Measurements from ENCODE around the gene TTLL10.

DNA sequence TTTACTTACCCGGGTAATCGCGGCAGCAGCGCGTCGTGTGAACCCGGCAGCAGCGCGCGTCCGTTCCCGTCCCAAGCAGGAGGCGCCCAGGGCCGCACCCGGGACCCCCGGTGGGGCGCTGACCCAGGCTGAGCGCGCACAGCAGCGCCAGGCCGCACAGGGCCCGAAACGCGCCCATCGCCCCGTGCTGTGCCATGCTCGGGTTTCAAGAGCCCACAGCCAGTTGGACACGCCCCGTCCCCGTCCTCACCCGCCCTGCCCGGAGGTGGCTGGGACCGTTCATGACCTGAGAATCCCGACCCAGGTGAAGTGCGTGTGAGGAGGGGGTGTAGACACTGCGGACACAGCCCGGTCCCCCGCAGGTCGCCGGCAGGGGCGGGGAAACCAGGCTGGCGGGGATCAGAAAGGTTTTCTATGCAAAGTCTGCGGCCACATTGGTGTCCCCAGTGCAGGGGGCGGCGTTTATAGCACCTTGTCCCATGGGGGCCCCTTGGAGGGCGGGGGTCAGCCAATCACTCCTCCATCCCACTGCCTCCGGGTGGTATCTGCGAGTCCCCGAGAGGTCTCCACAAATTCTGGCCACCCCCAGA lies 32.8 kb downstream of the TTLL10 start, which contains the start of gene TNFRSF18:
- TF ChIP-seq CEBPB (IDR thresholded peaks at IDR 0.05), result no peak
- TF ChIP-seq, protein P1, sequence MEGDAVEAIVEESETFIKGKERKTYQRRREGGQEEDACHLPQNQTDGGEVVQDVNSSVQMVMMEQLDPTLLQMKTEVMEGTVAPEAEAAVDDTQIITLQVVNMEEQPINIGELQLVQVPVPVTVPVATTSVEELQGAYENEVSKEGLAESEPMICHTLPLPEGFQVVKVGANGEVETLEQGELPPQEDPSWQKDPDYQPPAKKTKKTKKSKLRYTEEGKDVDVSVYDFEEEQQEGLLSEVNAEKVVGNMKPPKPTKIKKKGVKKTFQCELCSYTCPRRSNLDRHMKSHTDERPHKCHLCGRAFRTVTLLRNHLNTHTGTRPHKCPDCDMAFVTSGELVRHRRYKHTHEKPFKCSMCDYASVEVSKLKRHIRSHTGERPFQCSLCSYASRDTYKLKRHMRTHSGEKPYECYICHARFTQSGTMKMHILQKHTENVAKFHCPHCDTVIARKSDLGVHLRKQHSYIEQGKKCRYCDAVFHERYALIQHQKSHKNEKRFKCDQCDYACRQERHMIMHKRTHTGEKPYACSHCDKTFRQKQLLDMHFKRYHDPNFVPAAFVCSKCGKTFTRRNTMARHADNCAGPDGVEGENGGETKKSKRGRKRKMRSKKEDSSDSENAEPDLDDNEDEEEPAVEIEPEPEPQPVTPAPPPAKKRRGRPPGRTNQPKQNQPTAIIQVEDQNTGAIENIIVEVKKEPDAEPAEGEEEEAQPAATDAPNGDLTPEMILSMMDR (IDR thresholded peaks at IDR 0.05), result no peak
